AG10803 (cell line): ENCODE data around the gene C3orf70.

Experiments used
- DNase-seq: peaks from one replicate; pipeline ENCODE4 v3.0.0; 2010; ENCODE audit warnings: low read depth
- H3K4me3 ChIP-seq: 2 replicates; pipeline ENCODE4 v1.5.1; 2011; ENCODE audit warnings: mild to moderate bottlenecking, low read length, control low read depth
- TF ChIP-seq, protein P1 (sequence below): conservative IDR thresholded peaks from 2 replicates; pipeline ENCODE4 v1.5.1; 2011; ENCODE audit warnings: mild to moderate bottlenecking, low read length, control low read depth, inconsistent platforms

The C3orf70 gene

DNA sequence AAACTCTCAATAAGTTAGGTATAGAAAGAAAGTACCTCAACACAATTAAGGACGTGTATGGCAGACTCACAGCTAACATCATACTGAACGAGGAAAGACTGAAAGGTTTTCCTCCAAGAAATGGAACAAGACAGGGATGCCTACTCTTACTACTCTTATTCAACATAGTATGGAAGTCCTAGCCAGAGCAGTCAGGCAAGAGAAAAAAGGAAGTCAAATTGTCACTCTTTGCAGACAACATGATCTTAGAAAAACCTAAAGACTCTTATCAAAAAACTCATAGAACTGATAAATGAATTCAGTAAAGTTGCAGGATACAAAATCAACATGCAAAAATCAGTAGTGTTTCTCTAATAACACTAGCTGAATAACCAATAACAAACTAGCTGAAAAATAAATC is 96.0 kb downstream of the C3orf70 start:
- DNase-seq, result no peak
- TF ChIP-seq, protein P1, sequence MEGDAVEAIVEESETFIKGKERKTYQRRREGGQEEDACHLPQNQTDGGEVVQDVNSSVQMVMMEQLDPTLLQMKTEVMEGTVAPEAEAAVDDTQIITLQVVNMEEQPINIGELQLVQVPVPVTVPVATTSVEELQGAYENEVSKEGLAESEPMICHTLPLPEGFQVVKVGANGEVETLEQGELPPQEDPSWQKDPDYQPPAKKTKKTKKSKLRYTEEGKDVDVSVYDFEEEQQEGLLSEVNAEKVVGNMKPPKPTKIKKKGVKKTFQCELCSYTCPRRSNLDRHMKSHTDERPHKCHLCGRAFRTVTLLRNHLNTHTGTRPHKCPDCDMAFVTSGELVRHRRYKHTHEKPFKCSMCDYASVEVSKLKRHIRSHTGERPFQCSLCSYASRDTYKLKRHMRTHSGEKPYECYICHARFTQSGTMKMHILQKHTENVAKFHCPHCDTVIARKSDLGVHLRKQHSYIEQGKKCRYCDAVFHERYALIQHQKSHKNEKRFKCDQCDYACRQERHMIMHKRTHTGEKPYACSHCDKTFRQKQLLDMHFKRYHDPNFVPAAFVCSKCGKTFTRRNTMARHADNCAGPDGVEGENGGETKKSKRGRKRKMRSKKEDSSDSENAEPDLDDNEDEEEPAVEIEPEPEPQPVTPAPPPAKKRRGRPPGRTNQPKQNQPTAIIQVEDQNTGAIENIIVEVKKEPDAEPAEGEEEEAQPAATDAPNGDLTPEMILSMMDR, result no peak

DNA sequence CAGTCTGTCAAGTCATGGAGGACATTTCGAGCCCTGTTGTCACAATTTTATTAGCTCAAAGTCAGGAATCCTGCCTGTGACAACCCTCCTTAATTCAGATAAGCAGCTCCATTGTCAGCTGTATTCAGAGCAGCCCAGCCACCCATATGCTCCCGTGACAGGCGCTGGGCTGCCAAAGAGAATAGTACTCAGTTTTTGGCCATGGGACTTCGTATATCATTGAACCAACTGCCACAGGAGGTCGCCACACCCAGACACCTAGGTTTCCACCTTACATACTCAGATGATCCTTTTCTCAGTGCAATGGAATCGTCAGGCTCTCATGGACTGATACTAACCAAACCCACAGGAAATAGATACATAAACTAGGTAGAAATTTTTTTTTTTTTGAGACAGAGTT is 100.2 kb downstream of the C3orf70 start:
- no peak overlapping the region for H3K4me3 ChIP-seq
- TF ChIP-seq, protein P1, result no peak
- DNase-seq, result no peak

More for the DNA sequence above, 96.0 kb downstream of the C3orf70 start:
- H3K4me3 ChIP-seq, result no peak overlapping the region

DNA sequence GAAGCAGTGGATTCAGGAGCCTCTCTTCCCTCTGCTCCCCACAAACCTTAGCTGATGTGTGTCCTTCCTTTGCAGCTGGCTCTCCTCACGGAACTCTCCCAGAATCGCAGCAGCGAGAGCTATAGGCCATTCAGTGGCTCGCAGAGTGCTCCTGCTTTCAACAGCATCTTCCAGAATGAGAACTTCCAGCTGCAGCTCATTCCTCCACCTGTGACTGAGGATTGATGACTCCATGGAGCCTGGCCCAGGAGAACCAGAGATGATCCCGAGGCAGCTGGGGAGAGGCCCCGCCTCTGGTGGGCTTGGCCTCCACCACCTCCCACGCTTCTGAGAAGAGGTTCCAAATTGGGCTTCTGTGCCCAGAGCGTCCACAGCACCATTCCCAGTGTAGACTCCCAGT is 101.1 kb downstream of the C3orf70 start:
- TF ChIP-seq, protein P1, result no peak
- H3K4me3 ChIP-seq, result no peak overlapping the region
- DNase-seq, result no peak

DNA sequence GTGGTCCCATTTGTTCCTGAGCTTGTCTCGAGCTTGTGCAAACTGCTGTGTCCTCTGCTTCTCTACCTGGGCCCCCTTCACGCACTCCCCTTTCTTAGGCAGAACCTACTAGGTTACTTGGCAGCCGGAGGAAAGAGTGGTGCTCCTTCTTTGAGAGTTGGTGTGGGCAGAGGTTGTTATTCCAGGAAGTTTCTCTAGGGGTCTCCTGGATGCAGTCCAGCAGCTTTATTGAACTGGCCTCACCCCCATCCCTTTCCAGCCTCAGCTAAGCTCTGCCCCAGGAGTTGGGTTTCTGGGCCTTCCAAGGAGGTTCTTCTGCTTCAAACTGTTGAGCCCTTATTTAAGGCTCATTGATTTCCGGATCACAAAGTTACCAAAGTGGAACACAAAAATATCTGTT is 103.2 kb downstream of the C3orf70 start:
- H3K4me3 ChIP-seq, result no peak overlapping the region
- DNase-seq, result no peak
- TF ChIP-seq, protein P1, result no peak

DNA sequence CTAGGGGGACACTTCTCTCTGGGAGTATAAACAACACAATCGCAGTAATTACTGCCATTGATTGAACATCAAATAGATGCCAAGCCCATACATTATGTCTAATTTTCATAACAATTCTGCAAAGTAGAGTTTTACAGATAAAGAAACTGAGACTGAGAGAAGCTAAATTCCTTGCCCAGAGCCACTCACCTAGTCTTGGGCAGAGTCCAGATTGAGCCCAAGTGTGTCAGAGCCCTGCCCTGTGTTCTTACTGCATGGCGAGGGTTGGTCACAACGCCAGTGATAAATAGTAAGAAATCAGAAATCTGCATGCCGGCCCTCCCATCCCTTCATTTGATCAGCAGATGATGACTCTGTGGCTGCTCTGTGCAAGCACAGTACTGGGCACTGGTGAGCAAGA is 106.3 kb downstream of the C3orf70 start:
- no peak overlapping the region for H3K4me3 ChIP-seq
- TF ChIP-seq, protein P1, result no peak
- no peak for DNase-seq

DNA sequence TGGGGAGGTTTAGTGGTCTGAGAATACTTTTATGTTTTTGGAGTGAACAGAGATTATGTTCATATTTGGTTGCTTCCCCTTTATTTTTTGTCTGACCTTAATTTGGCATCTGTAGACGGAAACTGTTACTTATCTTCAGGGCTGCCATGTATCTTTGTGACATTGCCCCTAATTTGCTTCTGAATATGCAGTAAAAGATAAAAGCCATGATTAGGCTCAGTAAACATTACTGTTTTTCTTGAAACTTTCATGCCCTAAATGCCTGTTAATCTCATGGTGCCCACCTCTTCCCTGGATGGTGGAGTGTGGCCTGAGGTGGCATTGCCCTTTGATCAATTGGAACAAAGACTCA is 106.7 kb downstream of the C3orf70 start:
- TF ChIP-seq, protein P1, result no peak
- DNase-seq, result no peak
- no peak overlapping the region for H3K4me3 ChIP-seq

DNA sequence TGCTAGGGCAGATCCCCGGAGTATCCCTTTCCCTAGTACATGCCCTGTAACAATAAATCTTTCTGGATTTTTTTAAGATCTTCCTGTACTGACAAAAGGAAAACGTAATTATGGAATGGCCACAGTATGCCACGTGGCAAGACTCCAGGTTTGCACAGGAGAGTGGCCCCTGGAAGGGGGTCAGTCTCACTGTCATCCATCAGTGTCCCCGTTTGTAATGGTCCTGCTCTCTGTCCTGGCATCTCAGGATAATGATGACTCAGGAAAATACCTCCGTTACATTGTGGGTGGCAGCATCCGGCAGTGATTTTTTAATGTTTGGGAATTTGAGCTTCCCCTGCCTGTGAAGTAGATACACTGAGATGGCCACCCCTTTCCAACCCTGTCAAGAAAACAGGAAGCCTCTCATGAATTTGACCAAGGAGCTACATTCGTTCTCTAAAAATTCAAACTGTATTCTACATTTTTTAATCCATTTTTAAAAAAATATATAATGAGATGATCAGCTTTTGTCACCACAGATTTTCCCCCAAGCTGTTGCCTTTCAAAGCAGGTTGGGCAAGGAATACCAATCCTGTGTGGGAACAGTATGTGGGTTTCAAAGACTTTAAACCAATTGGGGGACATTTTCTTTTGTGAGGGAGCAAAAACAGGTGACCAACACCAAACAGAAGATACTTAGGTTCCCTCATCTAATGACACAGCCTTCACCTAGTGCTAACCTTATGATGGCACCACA is 110.4 kb downstream of the C3orf70 start:
- no peak overlapping the region for H3K4me3 ChIP-seq
- DNase-seq, result no peak
- TF ChIP-seq, protein P1, result no peak
